ENCODE results near the gene PTTG1IP. TPM values are rescaled to one million over a fixed set of nuclear protein-coding genes. Genes with fewer than 3 reads are reported as not detected.

PTTG1IP gene
- total and polyA plus RNA-seq, 2 of the 4 experiments (the other 2 are of a cell fraction): 167 to 194 TPM

- H2AK9ac ChIP-seq (replicated peaks; ENCODE audit: low read depth, low read length, poor library complexity): peak overlapping the region; percentile 18
- H2BK15ac ChIP-seq (ENCODE audit: low read depth, low read length): peak overlapping the region; percentile 89; the same call in 2 of the 3 replicates
- dilution Hi-C loops (cut with HindIII; ENCODE audit: low sequenced_read_pairs, unreplicated experiment): no loop called here
- no peak overlapping the region for H3K4me2 ChIP-seq (ENCODE audit: low read depth, low read length)
- in situ Hi-C loops (cut with MboI; ENCODE audit: low sequenced_read_pairs): no loop called here
- H4K5ac ChIP-seq (ENCODE audit: low read depth, low read length): no peak overlapping the region
- intact Hi-C loops (cut with micrococcal nuclease): no loop called here
- H2AK5ac ChIP-seq (ENCODE audit: low read depth, low read length): peak overlapping the region; percentile 48; the same call in 1 of the 2 replicates
- peak overlapping the region; percentile 70 for H4K91ac ChIP-seq (ENCODE audit: insufficient read depth, low read depth, low read length)
- WGBS, 2 experiments (ENCODE audit: extremely low coverage in 2 of 2, insufficient read length in 1 of 2): 100% methylated on average over 1 of the region's 12 CpGs; no CpG with 5 or more reads in 1 of the 2 experiments
- peak overlapping the region; percentile 81 for H3K4ac ChIP-seq (ENCODE audit: low read depth, low read length)
- CTCF ChIA-PET: no interaction called here
- peak overlapping the region; percentile 84 for H3K14ac ChIP-seq (replicated peaks; ENCODE audit: low read depth, low read length)
- peak overlapping the region; percentile 76; the same call in 1 of the 2 replicates for H2BK120ac ChIP-seq (ENCODE audit: low read depth, low read length)
- no peak overlapping the region for H3K4me3 ChIP-seq (ENCODE audit: insufficient read depth, low read depth, low read length)
- H3K27me3 ChIP-seq (ENCODE audit: control insufficient read depth, insufficient read depth, low read length): no peaks in the 10 kb centered on the region
- peak overlapping the region; percentile 57; the same call in 1 of the 2 replicates for H3K23ac ChIP-seq (ENCODE audit: low read depth, low read length)
- ATAC-seq (ENCODE audit: low read depth) (no peak), DNase-seq (no peak)
- peak overlapping the region; percentile 16; the same call in 1 of the 2 replicates for H3K27ac ChIP-seq (ENCODE audit: insufficient read depth, low read length)
- no peaks in the 10 kb centered on the region for H3K9me3 ChIP-seq (ENCODE audit: control insufficient read depth, insufficient read depth, low read length)
- no peak overlapping the region for H3K56ac ChIP-seq (ENCODE audit: extremely low read depth, insufficient read depth, low read length)
- peaks cover 98% of the 10 kb centered on the region for H4K20me1 ChIP-seq (ENCODE audit: insufficient read depth, low read length)
- peaks cover 41% of the 10 kb centered on the region for H3K4me1 ChIP-seq (ENCODE audit: control insufficient read depth, insufficient read depth, low read length)
- no peak overlapping the region for H3K9ac ChIP-seq (ENCODE audit: low read depth, low read length)
- peak overlapping the region; percentile 58 for H2BK5ac ChIP-seq (ENCODE audit: low read depth, low read length, poor library complexity, severe bottlenecking)
- peak overlapping the region in 1 of 2 experiments; percentile 36; a peak in 1 of 4 replicates for H4K8ac ChIP-seq (ENCODE audit: low read depth in 2 of 2, low read length in 2 of 2)
- H3K36me3 ChIP-seq (ENCODE audit: control insufficient read depth, insufficient read depth, low read length): peaks cover 27% of the 10 kb centered on the region
- H2AFZ ChIP-seq (replicated peaks; ENCODE audit: low read length, poor library complexity): no peak overlapping the region
- POLR2A ChIA-PET (ENCODE audit: unreplicated experiment): no interaction called here
- peaks cover 51% of the 10 kb centered on the region for H3K9me1 ChIP-seq (ENCODE audit: insufficient read depth, low read length)
- H3K18ac ChIP-seq (ENCODE audit: low read depth, low read length): no peak overlapping the region
- no TSS peak for BruUV-seq (replicated peaks)
- peak overlapping the region; percentile 73 for H2BK20ac ChIP-seq (ENCODE audit: low read depth, low read length)
- H3K79me1 ChIP-seq (ENCODE audit: low read depth in 1 of 2, low read length in 2 of 2): peaks cover 14 to 83% of the 10 kb centered on the region in 2 experiments
- TF ChIP-seq RCOR1 (IDR thresholded peaks at IDR 0.05; ENCODE audit: insufficient replicate concordance, low read length) (no peak), RAD21 (IDR thresholded peaks at IDR 0.05; ENCODE audit: low read length) (no peak), POLR2A (IDR thresholded peaks at IDR 0.05; ENCODE audit: low read depth, low read length) (no peak), ELK1 (IDR thresholded peaks at IDR 0.05; ENCODE audit: borderline replicate concordance, low read depth, low read length) (no peak), CHD1 (IDR thresholded peaks at IDR 0.05; ENCODE audit: low read depth, low read length) (no peak), CEBPB (IDR thresholded peaks at IDR 0.05; ENCODE audit: low read depth, low read length) (no peak), MAFK (IDR thresholded peaks at IDR 0.05; ENCODE audit: low read depth, low read length) (no peak), FOS (IDR thresholded peaks at IDR 0.05; ENCODE audit: low read depth, low read length) (no peak), BHLHE40 (IDR thresholded peaks at IDR 0.05; ENCODE audit: low read depth, low read length) (no peak), NFE2L2 (IDR thresholded peaks at IDR 0.05; ENCODE audit: low read depth, low read length) (no peak), SMC3 (IDR thresholded peaks at IDR 0.05; ENCODE audit: low read depth, low read length) (no peak), RFX5 (IDR thresholded peaks at IDR 0.05; ENCODE audit: low read depth, low read length) (no peak), MAZ (IDR thresholded peaks at IDR 0.05; ENCODE audit: borderline replicate concordance, low read depth, low read length) (no peak), USF2 (IDR thresholded peaks at IDR 0.05; ENCODE audit: low read depth, low read length) (no peak), CTCF (conservative IDR thresholded peaks at IDR 0.05; ENCODE audit: low read depth, low read length) (no peak)
Measured at GRCh38 chr21:44867999-44868700, 5.3 kb downstream of the PTTG1IP start.

Data from IMR-90 (cell line).